Astrocyte of the cerebellum (primary cell): ENCODE measurements around the gene MST1R.
"Not testable (repeated sequence)": the region's sequence is repeated elsewhere in the genome, so short reads cannot be mapped to it uniquely, and the experiment has no call there.

Experiments used
- DNase-seq: peaks from one replicate; pipeline ENCODE4 v3.0.0-alpha.2; 2011; ENCODE audit warnings: low read depth
- H3K4me3 ChIP-seq: 2 replicates; pipeline ENCODE4 v1.5.1; 2011; ENCODE audit warnings: mild to moderate bottlenecking, low read depth, low read length, moderate library complexity
- CTCF ChIP-seq: IDR thresholded peaks from 2 replicates; pipeline ENCODE4 v1.5.1; 2012; ENCODE audit warnings: low read length, low read depth, moderate library complexity, mild to moderate bottlenecking; ENCODE audit errors: missing control alignments
- in situ Hi-C: cut with HindIII; loops from 2 replicates; pipeline ENCODE4 v1.10.0; 2017; ENCODE audit warnings: low sequenced_read_pairs

MST1R gene

GRCh38 chr3:49925485-49925884 lies 21.8 kb upstream of the MST1R start:
- no peak for DNase-seq
- no peak overlapping the region for H3K4me3 ChIP-seq
- in situ Hi-C loops = no loop called here
- TF ChIP-seq CTCF = no peak

DNA sequence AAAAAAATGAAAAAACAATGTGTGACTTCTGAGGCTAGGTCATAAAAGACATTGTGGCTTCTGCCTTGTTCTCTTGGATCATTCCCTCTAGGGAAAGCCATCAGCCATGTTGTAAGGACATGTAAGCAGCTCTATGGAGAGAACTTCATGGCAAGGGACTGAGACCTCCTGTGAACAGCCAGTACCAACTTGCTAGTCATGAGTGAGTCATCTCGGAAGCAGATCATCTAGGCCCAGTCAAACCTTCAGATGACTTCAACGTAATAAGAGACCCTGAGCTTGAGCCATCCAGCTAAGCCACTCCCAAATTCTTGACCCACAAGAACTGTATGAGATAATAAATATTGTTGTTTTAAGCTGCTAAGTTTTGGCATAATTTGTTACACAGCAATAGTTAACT lies 21.0 kb upstream of the MST1R start:
- H3K4me3 ChIP-seq = no peak overlapping the region
- no peak for DNase-seq
- TF ChIP-seq CTCF = no peak
- in situ Hi-C loops = no loop called here

DNA sequence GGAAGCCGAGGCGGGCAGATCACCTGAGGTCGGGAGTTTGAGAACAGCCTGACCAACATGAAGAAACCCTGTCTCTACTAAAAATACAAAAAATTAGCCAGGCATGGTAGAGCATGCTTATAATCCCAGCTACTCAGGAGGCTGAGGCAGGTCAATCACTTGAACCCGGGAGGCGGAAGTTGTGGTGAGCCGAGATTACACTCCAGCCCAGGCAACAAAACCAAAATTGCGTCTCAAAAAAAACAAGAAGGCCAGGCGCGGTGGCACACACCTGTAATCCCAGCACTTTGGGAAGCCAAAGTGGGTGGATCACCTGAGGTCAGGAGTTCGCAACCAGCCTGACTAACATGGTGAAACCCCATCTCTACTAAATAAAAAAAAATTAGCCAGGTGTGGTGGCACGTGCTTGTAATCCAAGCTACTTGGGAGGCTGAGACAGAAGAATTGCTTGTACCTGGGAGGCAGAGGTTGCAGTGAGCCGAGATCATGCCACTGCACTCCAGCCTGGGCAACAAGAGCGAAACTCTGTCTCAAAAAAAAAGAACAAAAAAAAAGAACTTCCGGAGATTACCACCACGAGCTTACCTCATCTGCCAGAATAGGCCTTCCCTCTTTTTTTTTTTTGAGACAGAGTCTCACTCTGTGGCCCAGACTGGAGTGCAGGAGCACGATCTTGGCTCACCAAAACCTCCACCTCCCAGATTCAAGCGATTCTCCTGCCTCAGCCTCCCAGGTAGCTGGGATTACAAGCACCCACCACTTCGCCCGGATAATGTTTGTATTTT lies 14.3 kb upstream of the MST1R start:
- H3K4me3 ChIP-seq, in situ Hi-C loops, DNase-seq: not testable (repeated sequence)

DNA sequence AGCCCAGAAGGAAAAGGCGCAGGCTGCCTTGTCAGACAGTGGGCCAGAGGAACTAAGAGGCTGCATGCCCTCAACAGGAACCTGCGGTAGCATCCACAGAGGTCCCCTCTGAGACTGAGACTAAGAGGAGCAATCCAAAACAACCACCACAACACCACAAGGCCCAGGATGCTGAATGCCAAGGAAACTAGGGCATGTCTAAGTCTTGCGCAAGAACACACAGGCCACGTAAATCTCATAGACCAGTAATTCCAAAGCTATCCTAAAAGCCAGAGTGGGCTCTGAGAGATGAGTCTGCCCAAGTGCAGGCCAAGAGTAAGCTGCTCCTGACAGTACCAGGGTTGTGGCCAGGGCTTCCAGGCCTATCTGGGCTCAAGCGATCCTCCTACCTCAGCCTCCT lies 13.0 kb upstream of the MST1R start:
- no peak overlapping the region for H3K4me3 ChIP-seq
- DNase-seq = no peak
- in situ Hi-C loops = no loop called here
- no peak for TF ChIP-seq CTCF

GRCh38 chr3:49914906-49915305 lies 11.2 kb upstream of the MST1R start:
- no peak for TF ChIP-seq CTCF
- in situ Hi-C loops = no loop called here
- DNase-seq = no peak
- H3K4me3 ChIP-seq = no peak overlapping the region

GRCh38 chr3:49912881-49913281 lies 9.2 kb upstream of the MST1R start:
- TF ChIP-seq CTCF = no peak
- in situ Hi-C loops = no loop called here
- no peak overlapping the region for H3K4me3 ChIP-seq
- DNase-seq = no peak

GRCh38 chr3:49911611-49912010 lies 7.9 kb upstream of the MST1R start:
- in situ Hi-C loops = no loop called here
- TF ChIP-seq CTCF = no peak
- no peak overlapping the region for H3K4me3 ChIP-seq
- no peak for DNase-seq
